Endothelial cell of umbilical vein (primary cell): ENCODE data around the gene GTF2F1.

Source experiments
- EZH2 ChIP-seq: IDR thresholded peaks from 2 replicates; pipeline ENCODE4 v1.6.1; 2012; ENCODE audit warnings: borderline replicate concordance, low read depth, mild to moderate bottlenecking, moderate library complexity, low read length, inconsistent platforms; ENCODE audit not compliant: severe bottlenecking
- FOS ChIP-seq: IDR thresholded peaks from 2 replicates; pipeline ENCODE4 v1.6.1; 2011; ENCODE audit warnings: mild to moderate bottlenecking, low read length, moderate library complexity, borderline replicate concordance; ENCODE audit not compliant: insufficient read depth
- POLR2A ChIP-seq: IDR thresholded peaks from 2 replicates; pipeline ENCODE4 v1.6.1; 2012; ENCODE audit warnings: low read depth, mild to moderate bottlenecking, control low read depth, low read length
- POLR2AphosphoS5 ChIP-seq: IDR thresholded peaks from 2 replicates; pipeline ENCODE4 v1.6.1; 2012; ENCODE audit warnings: low read depth, mild to moderate bottlenecking, control low read depth, low read length, moderate library complexity; ENCODE audit not compliant: insufficient read depth
- TF ChIP-seq, protein P1 (sequence below), 2 donors: IDR thresholded peaks; 1 replicate in 1 of 2; 2 replicates in 1 of 2; pipeline ENCODE4 v1.5.1; 2011; ENCODE audit warnings: low read length in 2 of 2, mild to moderate bottlenecking in 2 of 2, moderate library complexity in 2 of 2, control low read depth in 1 of 2, inconsistent platforms in 1 of 2, low read depth in 1 of 2; ENCODE audit not compliant: insufficient read depth in 1 of 2; ENCODE audit errors: extremely low read depth in 1 of 2

DNA sequence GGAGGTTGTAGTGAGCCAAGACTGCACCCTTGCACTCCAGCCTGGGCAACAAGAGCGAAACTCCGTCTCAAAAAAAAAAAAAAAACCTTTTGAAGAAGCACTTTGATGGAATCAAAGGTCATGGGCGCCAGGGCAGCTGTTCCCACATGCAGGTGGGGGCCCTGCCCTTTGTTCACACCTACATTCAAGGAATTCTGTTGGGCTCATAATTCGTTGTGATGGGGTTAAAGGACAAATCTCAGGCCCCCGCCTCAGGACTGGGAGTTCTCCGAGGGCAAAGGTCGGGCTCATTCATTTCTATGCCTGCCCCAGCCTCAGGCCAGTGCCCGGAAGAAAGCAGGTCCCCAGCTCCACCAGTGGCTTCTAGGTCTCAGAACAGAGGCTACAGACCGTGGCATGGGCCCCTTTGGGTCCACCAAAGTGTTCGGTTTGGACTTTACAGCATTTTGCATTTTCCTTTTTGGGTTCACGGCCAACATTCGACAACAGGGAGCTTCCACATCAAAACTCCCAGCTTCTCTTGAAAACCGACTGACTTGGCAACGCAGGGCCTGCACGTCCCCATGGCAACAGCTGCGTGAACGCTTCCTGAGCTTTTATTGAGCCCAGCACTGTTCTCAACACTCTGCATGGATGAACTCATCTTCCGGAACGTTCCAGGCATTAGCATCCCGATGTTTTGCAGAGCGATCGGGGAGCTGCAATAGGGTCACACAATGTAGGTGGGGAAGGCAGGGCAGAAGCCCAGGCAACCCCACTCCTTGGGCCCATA is 10.1 kb upstream of the GTF2F1 start:
- TF ChIP-seq, protein P1, sequence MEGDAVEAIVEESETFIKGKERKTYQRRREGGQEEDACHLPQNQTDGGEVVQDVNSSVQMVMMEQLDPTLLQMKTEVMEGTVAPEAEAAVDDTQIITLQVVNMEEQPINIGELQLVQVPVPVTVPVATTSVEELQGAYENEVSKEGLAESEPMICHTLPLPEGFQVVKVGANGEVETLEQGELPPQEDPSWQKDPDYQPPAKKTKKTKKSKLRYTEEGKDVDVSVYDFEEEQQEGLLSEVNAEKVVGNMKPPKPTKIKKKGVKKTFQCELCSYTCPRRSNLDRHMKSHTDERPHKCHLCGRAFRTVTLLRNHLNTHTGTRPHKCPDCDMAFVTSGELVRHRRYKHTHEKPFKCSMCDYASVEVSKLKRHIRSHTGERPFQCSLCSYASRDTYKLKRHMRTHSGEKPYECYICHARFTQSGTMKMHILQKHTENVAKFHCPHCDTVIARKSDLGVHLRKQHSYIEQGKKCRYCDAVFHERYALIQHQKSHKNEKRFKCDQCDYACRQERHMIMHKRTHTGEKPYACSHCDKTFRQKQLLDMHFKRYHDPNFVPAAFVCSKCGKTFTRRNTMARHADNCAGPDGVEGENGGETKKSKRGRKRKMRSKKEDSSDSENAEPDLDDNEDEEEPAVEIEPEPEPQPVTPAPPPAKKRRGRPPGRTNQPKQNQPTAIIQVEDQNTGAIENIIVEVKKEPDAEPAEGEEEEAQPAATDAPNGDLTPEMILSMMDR (IDR thresholded peaks at IDR 0.05; ENCODE audit: extremely low read depth in 1 of 2, insufficient read depth in 1 of 2, low read depth in 1 of 2, low read length in 2 of 2): no peak
- TF ChIP-seq FOS (no peak), POLR2A (no peak), POLR2AphosphoS5 (no peak), EZH2 (no peak)
